Prostate gland (tissue), 2 donors: Measurements from ENCODE around the gene OST4.

Experiments used
- CTCF ChIP-seq, 4 experiments: fragments of 200-600 bp in 2 of 4; fragments of 450-650 bp in 2 of 4; sonication (generic) in 2 of 4; IDR thresholded peaks; 1 replicate in 3 of 4; 2 replicates in 1 of 4; pipeline ENCODE4 v1.5.1; 2016 to 2019; ENCODE audit warnings: antibody characterized with exemption in 4 of 4, mild to moderate bottlenecking in 2 of 4, moderate library complexity in 2 of 4
- POLR2A ChIP-seq: fragments of 450-650 bp; IDR thresholded peaks from one replicate; pipeline ENCODE4 v1.6.1; 2016; ENCODE audit warnings: antibody characterized with exemption, mild to moderate bottlenecking
- POLR2AphosphoS5 ChIP-seq: sonication (generic); formaldehyde crosslinking; IDR thresholded peaks from one replicate; pipeline ENCODE4 v1.6.1; 2017; ENCODE audit warnings: antibody characterized with exemption

- TF ChIP-seq CTCF (IDR thresholded peaks at IDR 0.05), result no peak
- TF ChIP-seq POLR2AphosphoS5, result no peak
- TF ChIP-seq POLR2A, result no peak
These were observed 36.8 kb upstream of the OST4 start for GRCh38 chr2:27108221-27108620.
